ENCODE measurements around the gene OTOGL.
"Not testable (repeated sequence)": the region's sequence is repeated elsewhere in the genome, so short reads cannot be mapped to it uniquely, and the experiment has no call there.

OTOGL gene

DNA sequence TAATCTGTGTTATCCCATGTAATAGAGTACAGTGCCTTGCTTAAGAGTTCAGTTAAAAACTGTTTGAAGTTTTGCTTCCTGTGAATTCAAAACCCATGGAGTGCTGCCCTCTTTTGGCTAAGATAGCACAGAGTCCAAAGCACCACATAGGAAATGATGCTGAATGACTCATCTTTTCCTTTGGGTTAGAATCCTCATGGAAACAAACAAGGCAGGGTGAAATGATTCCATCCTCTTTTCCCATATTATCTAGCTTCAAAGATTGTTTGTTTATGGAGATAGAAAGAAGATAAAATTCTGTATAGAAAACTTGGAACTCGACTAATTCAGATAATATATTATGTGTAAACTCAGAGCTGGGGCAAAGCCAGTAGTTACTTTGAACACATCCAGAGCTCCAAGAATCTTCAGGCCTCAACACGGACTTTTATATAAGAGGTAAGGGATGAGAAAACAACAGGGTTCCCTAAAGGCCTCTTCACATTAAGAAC, 87.4 kb downstream of the OTOGL start:
- DNase-seq = no peak

DNA sequence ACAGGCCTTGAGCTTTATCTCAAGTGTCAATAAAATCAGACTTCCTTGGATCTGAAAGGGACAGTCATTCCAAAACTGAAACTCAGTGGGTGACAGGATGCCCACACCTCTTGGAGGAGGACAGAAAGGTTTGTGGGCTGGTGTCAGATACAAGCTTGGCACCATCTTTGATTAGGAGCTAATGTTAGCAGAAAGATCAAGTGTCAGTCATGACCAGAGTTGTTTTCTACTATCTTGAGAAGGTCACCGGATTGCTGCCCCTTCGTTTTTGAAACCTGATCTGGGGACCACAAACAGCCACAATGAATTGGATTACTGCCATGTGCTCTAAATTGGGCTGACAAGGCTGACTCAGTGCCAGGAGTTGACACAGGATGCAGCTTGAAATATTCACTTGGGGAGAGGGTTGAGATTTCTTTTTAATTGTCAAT, 88.3 kb downstream of the OTOGL start:
- no peak for DNase-seq

GRCh38 chr12:80188576-80188975, 89.2 kb downstream of the OTOGL start:
- no peak for DNase-seq

DNA sequence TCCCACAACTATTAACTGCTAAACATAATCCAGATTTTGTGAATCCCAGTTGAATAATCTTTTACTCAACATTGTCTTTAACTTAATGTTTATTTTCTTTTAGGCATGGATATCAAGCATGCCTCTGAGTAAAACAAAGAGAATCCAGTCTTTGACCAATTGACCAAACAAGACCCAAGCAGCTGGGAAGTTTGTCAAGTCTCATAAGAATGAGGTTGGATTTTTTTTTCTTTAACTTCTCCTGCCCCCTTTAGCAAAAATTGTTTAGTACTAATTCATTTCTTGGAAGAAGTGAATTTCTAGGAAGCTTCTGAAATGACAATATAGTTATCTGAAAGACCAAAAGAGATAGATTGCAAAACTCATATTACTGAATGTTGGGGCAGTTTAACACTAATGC, 89.9 kb downstream of the OTOGL start:
- DNase-seq = no peak

- no peak for DNase-seq
These were observed 90.7 kb downstream of the OTOGL start for GRCh38 chr12:80190001-80190400.

GRCh38 chr12:80192087-80192486, 92.8 kb downstream of the OTOGL start:
- no peak for DNase-seq

GRCh38 chr12:80193865-80194264, 94.5 kb downstream of the OTOGL start:
- no peak for DNase-seq

DNA sequence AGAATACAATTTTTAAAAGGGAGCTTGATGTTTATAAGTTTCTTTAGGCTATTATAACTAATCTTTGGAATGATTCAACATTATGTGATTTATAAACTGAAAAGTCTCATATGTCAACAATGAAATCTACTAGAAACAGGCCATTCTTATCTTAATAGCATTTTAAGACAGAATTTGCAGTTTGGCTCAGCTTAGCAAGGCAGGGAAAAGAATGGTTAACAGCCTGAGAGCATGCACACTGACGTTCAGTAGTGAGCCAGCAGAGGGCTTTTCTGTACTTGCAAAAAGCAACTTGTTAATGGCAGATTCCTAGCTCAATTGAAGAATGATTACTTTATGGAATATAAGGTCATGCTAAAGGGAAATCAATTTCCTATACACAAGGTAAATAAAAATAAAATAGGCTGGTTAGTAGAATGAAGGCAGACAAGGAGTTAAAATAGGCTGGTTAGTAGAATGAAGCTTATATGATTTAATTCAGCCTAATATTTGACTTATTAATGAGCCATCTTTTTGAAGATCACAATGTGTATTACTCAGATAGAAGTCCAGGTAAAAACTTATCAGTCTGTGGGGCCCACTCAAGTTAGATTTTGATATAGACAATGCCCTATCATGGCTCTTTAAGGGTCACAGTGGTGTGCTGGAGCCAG, 95.9 kb downstream of the OTOGL start:
- no peak for DNase-seq

- DNase-seq = no peak
These were observed 96.4 kb downstream of the OTOGL start for GRCh38 chr12:80195737-80196136.

DNA sequence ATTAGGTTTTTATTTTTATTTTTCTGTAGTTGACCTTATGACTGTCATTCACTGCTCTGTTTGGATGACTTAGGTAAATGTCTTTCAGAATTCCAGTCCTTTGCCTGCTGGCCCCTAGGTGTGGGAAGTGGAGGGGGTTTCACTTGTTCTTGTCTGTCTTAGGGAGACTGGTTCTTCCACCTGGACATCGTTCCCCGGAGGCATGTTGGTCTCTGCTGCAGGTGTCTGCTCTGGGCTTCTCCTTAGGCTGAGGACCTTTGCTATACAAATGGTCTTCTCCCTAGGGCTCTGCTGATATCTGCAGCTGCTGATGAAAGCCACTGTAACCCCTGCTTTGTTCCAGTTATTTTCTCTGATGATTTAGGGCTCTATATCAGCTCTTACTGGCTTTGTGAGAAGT, 97.1 kb downstream of the OTOGL start:
- DNase-seq = no peak

- DNase-seq = no peak
These were observed 99.5 kb downstream of the OTOGL start for GRCh38 chr12:80198782-80199337.

- no peak for DNase-seq
These were observed 100.6 kb downstream of the OTOGL start for GRCh38 chr12:80199931-80200330.

DNA sequence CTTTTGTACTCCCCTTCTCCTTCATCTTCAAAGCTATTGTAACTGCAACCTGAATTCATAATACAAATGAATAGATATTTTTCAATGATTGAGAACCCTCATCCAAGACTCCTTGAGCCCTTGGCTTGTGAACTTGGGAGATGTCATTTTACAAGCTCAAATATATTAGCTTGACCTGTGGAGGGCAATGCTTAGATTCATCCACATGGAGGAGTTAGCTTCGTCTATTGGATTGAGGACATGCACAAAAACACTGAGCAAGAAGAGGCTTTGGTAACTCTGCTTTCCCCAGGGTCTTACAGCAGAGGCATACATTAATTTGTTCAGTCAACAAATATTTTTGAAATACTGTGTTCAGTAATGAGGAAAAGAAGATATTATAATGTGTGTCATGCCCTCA, 101.1 kb downstream of the OTOGL start:
- DNase-seq = no peak

- no peak for DNase-seq
These were observed 102.6 kb downstream of the OTOGL start for GRCh38 chr12:80201908-80202307.

DNA sequence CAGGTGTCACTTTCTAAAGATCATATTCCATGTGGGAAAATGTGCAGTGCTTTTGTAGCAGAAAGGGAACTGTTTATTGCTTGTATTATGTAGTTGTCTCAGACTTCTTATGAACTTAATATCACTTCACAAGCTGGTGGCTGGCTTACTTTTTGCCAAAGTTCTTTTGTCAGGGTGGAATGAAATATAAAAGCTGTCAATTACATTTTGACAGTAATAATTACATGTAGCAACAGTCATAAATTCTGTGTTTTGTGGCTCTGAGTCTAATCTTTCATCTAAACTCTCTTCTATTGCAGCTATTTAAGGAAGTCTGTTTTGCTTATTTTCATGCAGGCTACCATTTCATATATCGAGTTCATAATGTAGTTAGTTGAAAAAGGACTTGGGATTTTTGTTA, 106.6 kb downstream of the OTOGL start:
- DNase-seq = no peak

GRCh38 chr12:80208071-80208470, 108.7 kb downstream of the OTOGL start:
- DNase-seq = no peak

- DNase-seq = no peak
These were observed 112.3 kb downstream of the OTOGL start for GRCh38 chr12:80211671-80212070.

DNA sequence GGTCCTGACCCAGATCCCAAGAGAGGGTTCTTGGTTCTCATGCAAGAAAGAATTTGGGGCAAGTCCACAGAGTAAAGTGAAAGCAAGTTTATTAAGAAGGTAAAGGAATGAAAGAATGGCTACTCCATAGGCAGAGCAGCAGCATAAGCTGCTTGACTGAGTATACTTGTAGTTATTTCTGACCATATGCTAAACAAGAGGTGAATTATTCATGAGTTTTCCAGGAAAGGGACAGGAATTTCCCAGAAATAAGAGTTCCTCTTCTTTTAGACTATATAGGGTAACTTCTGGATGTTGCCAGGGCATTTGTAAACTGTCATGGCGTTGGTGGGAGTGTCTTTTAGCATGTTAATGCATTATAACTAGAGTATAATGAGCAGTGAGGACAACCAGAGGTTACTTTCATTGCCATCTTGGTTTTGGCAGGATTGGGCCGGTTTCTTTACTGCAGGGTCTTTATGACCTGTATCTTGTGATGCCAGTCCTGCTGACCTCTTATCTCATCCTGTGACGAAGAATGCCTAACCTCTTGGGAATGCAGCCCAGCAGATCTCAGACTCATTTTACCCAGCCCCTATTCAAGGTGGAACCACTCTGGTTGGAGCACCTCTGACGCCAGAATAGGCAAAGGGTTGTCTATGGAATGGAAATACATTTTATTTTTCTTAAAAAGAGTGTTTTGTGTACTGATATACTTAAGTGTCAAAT, 113.8 kb downstream of the OTOGL start:
- DNase-seq = no peak

- DNase-seq = no peak
These were observed 114.5 kb downstream of the OTOGL start for GRCh38 chr12:80213871-80214270.

GRCh38 chr12:80217011-80217535, 117.7 kb downstream of the OTOGL start:
- no peak for DNase-seq

DNA sequence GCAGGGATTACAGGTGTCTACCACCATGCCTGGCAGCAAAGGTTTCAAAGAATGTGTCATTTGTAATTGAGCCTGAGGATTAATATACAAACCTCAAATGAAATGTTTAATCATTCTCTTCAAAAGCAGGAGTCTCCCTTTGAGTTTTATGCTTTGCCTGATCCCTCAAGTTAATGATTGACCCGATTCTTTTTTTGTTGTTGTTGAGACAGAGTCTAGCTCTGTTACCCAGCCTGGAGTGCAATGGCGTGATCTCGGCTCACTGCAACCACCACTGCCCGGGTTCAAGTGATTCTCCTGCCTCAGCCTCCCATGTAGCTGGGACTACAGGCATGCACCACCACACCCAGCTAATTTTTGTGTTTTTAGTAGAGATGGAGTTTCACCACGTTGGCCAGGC, 119.6 kb downstream of the OTOGL start:
- DNase-seq = not testable (repeated sequence)

GRCh38 chr12:80219345-80219744, 120.0 kb downstream of the OTOGL start:
- no peak for DNase-seq

DNA sequence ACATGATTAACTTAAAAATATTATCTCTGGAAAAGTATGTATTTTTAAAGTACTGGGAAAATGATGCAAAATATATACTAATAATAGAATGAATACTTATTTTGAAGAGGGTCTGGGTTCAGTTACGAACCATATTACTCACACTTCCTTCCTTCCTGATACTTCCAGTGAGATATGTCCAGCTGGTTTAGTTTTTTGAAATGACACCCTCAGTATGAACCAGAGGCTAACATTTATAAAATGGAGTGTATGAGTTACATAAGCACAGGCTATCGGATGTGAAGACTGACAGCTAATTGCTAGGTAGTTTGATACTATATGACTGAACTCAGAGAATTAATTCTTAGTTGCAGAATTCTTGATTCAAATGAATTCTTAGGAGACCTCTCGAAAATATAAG, 122.9 kb downstream of the OTOGL start:
- DNase-seq = no peak

DNA sequence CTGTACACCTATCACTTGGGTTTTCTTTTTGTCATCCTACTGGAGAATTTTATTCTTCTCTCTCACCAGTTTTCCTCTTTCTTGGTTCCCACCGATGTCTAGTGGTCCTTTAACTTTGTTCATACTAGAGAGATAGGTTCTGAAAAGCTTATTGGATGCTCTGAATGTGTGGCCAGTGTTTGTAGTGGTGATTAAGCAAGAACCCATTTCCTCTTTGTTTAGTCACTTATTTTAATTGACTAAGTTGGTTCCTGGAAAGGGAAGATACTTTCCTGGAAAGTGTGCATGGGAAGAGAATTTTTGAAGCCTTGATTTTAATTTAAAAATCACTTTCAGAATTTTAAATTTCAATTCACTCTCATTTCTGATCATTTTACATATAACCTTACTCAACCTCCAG, 127.2 kb downstream of the OTOGL start:
- DNase-seq = no peak

Measured in stimulated activated CD4-positive, alpha-beta T cell treated with anti-CD3 and anti-CD28 coated beads, Interleukin-2, amount 100 ng/mL, for 24 hours (primary cell).